IMR-90 (cell line): Measurements from ENCODE around the gene CHIT1. TPM values are rescaled to one million over a fixed set of nuclear protein-coding genes. Genes with fewer than 3 reads are reported as not detected.

Source experiments
- ATAC-seq: fragments of 200-7000 bp; cut with Tn5 transposase; 2 replicates; pipeline ENCODE4 v1.9.1; 2020; ENCODE audit warnings: low read depth, mild to moderate bottlenecking, moderate library complexity
- BruUV-seq: library from RNA; stranded (reverse); fragments of 400-500 nt; replicated peaks from 2 replicates; lab custom pipeline; 2021; lab: Mats Ljungman, UMichigan
- CTCF ChIA-PET: fragments of 300-600 bp; formaldehyde crosslinking; extraction: SDS; loops from one replicate; lab custom pipeline; 2021; ENCODE audit warnings: antibody characterized with exemption; lab: Yijun Ruan, JAX
- POLR2A ChIA-PET: fragments of 300-600 bp; sonication (Branson Sonifier 250); formaldehyde crosslinking; loops from one replicate; lab custom pipeline; 2022; ENCODE audit warnings: antibody characterized with exemption; ENCODE audit not compliant: unreplicated experiment; lab: Charles Lee
- DNase-seq: peaks from one replicate; pipeline ENCODE4 v3.0.0; 2013
- H2AFZ ChIP-seq: replicated peaks from 2 replicates; pipeline ENCODE3; 2013; ENCODE audit warnings: low read length, mild to moderate bottlenecking; ENCODE audit not compliant: poor library complexity
- H2AK5ac ChIP-seq: 2 replicates; pipeline ENCODE4 v1.6.1; 2013; ENCODE audit warnings: low read depth, low read length, inconsistent platforms
- H2AK9ac ChIP-seq: replicated peaks from 2 replicates; pipeline ENCODE3; 2013; ENCODE audit warnings: mild to moderate bottlenecking, low read depth, low read length, moderate library complexity; ENCODE audit not compliant: poor library complexity
- H2BK120ac ChIP-seq: 2 replicates; pipeline ENCODE4 v1.6.1; 2013; ENCODE audit warnings: low read depth, low read length, inconsistent platforms
- H2BK15ac ChIP-seq: 3 replicates; pipeline ENCODE4 v1.6.1; 2013; ENCODE audit warnings: low read depth, low read length, inconsistent platforms
- H2BK20ac ChIP-seq: 2 replicates; pipeline ENCODE4 v1.6.1; 2013; ENCODE audit warnings: low read depth, mild to moderate bottlenecking, inconsistent platforms, low read length, moderate library complexity
- H2BK5ac ChIP-seq: 2 replicates; pipeline ENCODE4 v1.6.1; 2013; ENCODE audit warnings: mild to moderate bottlenecking, low read depth, low read length, inconsistent platforms; ENCODE audit not compliant: poor library complexity, severe bottlenecking
- H3K14ac ChIP-seq: replicated peaks from 2 replicates; pipeline ENCODE4 v1.6.1; 2013; ENCODE audit warnings: low read depth, low read length, inconsistent platforms
- H3K18ac ChIP-seq: 2 replicates; pipeline ENCODE4 v1.6.1; 2013; ENCODE audit warnings: low read depth, low read length, control low read depth
- H3K23ac ChIP-seq: 2 replicates; pipeline ENCODE4 v1.6.1; 2013; ENCODE audit warnings: low read depth, low read length, inconsistent platforms
- H3K27ac ChIP-seq: 2 replicates; pipeline ENCODE4 v1.5.1; 2013; ENCODE audit warnings: mild to moderate bottlenecking, control low read depth, low read length; ENCODE audit not compliant: insufficient read depth
- H3K27me3 ChIP-seq: 2 replicates; pipeline ENCODE4 v1.6.1; 2013; ENCODE audit warnings: low read length; ENCODE audit not compliant: control insufficient read depth, insufficient read depth
- H3K36me3 ChIP-seq: 2 replicates; pipeline ENCODE4 v1.6.1; 2013; ENCODE audit warnings: low read length, mixed read lengths; ENCODE audit not compliant: control insufficient read depth, insufficient read depth
- H3K4ac ChIP-seq: 2 replicates; pipeline ENCODE4 v1.6.1; 2013; ENCODE audit warnings: low read depth, low read length, inconsistent platforms
- H3K4me1 ChIP-seq: 2 replicates; pipeline ENCODE4 v1.6.1; 2013; ENCODE audit warnings: low read length, mixed read lengths; ENCODE audit not compliant: control insufficient read depth, insufficient read depth
- H3K4me2 ChIP-seq: 2 replicates; pipeline ENCODE4 v1.6.1; 2013; ENCODE audit warnings: low read depth, mild to moderate bottlenecking, control low read depth, low read length, moderate library complexity
- H3K4me3 ChIP-seq: 2 replicates; pipeline ENCODE4 v1.5.1; 2013; ENCODE audit warnings: low read depth, mild to moderate bottlenecking, control low read depth, low read length, moderate library complexity; ENCODE audit not compliant: insufficient read depth
- H3K56ac ChIP-seq: 2 replicates; pipeline ENCODE4 v1.6.1; 2013; ENCODE audit warnings: low read length, inconsistent platforms; ENCODE audit not compliant: insufficient read depth; ENCODE audit errors: extremely low read depth
- H3K79me1 ChIP-seq, 2 experiments: 2 replicates each; pipeline ENCODE4 v1.6.1; 2013; ENCODE audit warnings: low read length in 2 of 2, inconsistent platforms in 1 of 2, low read depth in 1 of 2
- H3K9ac ChIP-seq: 2 replicates; pipeline ENCODE4 v1.6.1; 2013; ENCODE audit warnings: low read depth, low read length, control low read depth
- H3K9me1 ChIP-seq: 2 replicates; pipeline ENCODE4 v1.6.1; 2013; ENCODE audit warnings: low read length, inconsistent platforms; ENCODE audit not compliant: insufficient read depth
- H3K9me3 ChIP-seq: 2 replicates; pipeline ENCODE4 v1.6.1; 2013; ENCODE audit warnings: low read length; ENCODE audit not compliant: control insufficient read depth, insufficient read depth
- H4K20me1 ChIP-seq: 2 replicates; pipeline ENCODE4 v1.6.1; 2013; ENCODE audit warnings: low read length, inconsistent platforms; ENCODE audit not compliant: insufficient read depth
- H4K5ac ChIP-seq: 2 replicates; pipeline ENCODE4 v1.6.1; 2013; ENCODE audit warnings: mild to moderate bottlenecking, low read depth, low read length, control low read depth
- H4K8ac ChIP-seq, 2 experiments: 2 replicates each; pipeline ENCODE4 v1.6.1; 2013; ENCODE audit warnings: low read depth in 2 of 2, low read length in 2 of 2, control low read depth in 1 of 2, inconsistent platforms in 1 of 2
- H4K91ac ChIP-seq: 2 replicates; pipeline ENCODE4 v1.6.1; 2013; ENCODE audit warnings: low read depth, low read length, inconsistent platforms; ENCODE audit not compliant: insufficient read depth
- BHLHE40 ChIP-seq: fragments of 150-350 bp; IDR thresholded peaks from 2 replicates; pipeline ENCODE4 v1.6.1; 2016; ENCODE audit warnings: mild to moderate bottlenecking, low read depth, low read length
- CHD1 ChIP-seq: IDR thresholded peaks from 2 replicates; pipeline ENCODE4 v1.6.1; 2012; ENCODE audit warnings: low read depth, low read length, improper control_type of control experiment
- CTCF ChIP-seq: conservative IDR thresholded peaks from 2 replicates; pipeline ENCODE4 v1.5.1; 2012; ENCODE audit warnings: mild to moderate bottlenecking, low read depth, low read length, improper control_type of control experiment
- FOS ChIP-seq: fragments of 150-350 bp; IDR thresholded peaks from 2 replicates; pipeline ENCODE4 v1.6.1; 2016; ENCODE audit warnings: low read depth, low read length
- MAFK ChIP-seq: IDR thresholded peaks from 2 replicates; pipeline ENCODE4 v1.6.1; 2012; ENCODE audit warnings: low read depth, low read length, improper control_type of control experiment
- MXI1 ChIP-seq: IDR thresholded peaks from 2 replicates; pipeline ENCODE4 v1.6.1; 2012; ENCODE audit warnings: low read depth, mild to moderate bottlenecking, low read length, moderate library complexity, borderline replicate concordance
- RFX5 ChIP-seq: IDR thresholded peaks from 2 replicates; pipeline ENCODE4 v1.8.0; 2012; ENCODE audit warnings: low read depth, mild to moderate bottlenecking, low read length, moderate library complexity
- SMC3 ChIP-seq: fragments of 150-350 bp; IDR thresholded peaks from 2 replicates; pipeline ENCODE4 v1.6.1; 2016; ENCODE audit warnings: low read depth, mild to moderate bottlenecking, antibody characterized with exemption, low read length, moderate library complexity
- USF2 ChIP-seq: fragments of 150-350 bp; IDR thresholded peaks from 2 replicates; pipeline ENCODE4 v1.6.1; 2017; ENCODE audit warnings: mild to moderate bottlenecking, antibody characterized with exemption, low read length, low read depth
- WGBS, 2 experiments: methylation state at CpG; one replicate each; pipeline versions ENCODE4 v1.1.5 to v1.1.7; 2013; ENCODE audit warnings: missing lambda C conversion rate in 2 of 2; ENCODE audit not compliant: insufficient read length in 1 of 2; ENCODE audit errors: extremely low coverage in 2 of 2; 5-methylcytosine and 5-hydroxymethylcytosine counted together
- dilution Hi-C: fragments of 300-500 bp; cut with HindIII; formaldehyde crosslinking; loops from one replicate; pipeline ENCODE4 v1.14.3; 2018; ENCODE audit warnings: low sequenced_read_pairs; ENCODE audit not compliant: unreplicated experiment
- in situ Hi-C: fragments of 300-500 bp; cut with MboI; formaldehyde crosslinking; loops from 3 replicates; pipeline ENCODE4 v1.14.3; 2019; ENCODE audit warnings: low sequenced_read_pairs, inconsistent platforms, mixed read lengths
- intact Hi-C: fragments of 100-400 bp; cut with micrococcal nuclease; formaldehyde crosslinking; loops from 2 replicates; pipeline ENCODE4 v1.10.0; 2022
- polyA plus RNA-seq, 3 experiments: library from polyadenylated mRNA; depleted of rRNA; stranded (reverse); fragments of >200 nt; gene quantifications; 2 replicates each; pipeline ENCODE4 v1.2.3, GENCODE V29; 2012; ENCODE audit warnings: low replicate concordance in 1 of 3
- total RNA-seq: library from RNA; depleted of rRNA; stranded (reverse); fragments of >200 nt; gene quantifications from 2 replicates; pipeline ENCODE4 v1.2.3, GENCODE V29; 2012

The CHIT1 gene
- total and polyA plus RNA-seq, 2 of the 4 experiments (the other 2 are of a cell fraction): not detected

DNA sequence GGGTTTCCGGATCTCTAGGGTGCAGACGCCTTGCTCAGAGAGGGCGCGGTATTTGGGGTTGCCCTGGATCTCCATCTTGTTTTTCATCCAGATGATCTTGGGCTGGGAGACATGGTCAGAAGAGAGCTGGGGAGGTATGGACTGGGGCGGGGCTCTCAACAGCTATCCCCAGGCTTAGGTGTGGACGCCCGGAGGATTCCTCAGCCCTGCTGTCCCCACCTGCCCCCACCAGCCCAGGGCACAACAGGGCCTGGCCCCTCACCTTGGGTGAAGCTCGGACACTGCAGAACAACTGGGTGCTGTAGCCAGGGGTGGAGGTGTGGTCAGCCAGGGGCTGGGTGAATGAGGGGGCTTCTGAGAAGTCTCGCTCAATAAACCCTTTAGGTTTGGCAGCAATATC, 60.5 kb downstream of the CHIT1 start:
- BruUV-seq: no TSS peak
- POLR2A ChIA-PET: no interaction called here
- CTCF ChIA-PET: interaction anchor here (1.2 kb wide), 1 partner anchor 130 kb away, joined by 6 read pairs; no protein-coding TSS in a partner anchor
- Histone ChIP-seq H3K14ac (no peak overlapping the region), H2BK20ac (no peak overlapping the region), H3K4me1 (no peaks in the 10 kb centered on the region), H4K8ac (no peak overlapping the region), H3K4ac (no peak overlapping the region), H3K4me2 (no peak overlapping the region), H3K27ac (no peak overlapping the region), H3K23ac (no peak overlapping the region), H2BK120ac (no peak overlapping the region), H3K18ac (no peak overlapping the region), H2BK5ac (no peak overlapping the region), H3K9me3 (no peaks in the 10 kb centered on the region), H2AK9ac (no peak overlapping the region), H4K5ac (no peak overlapping the region), H3K56ac (no peak overlapping the region), H2AFZ (no peak overlapping the region), H4K91ac (no peak overlapping the region), H3K79me1 (no peaks in the 10 kb centered on the region), H3K36me3 (no peaks in the 10 kb centered on the region), H3K27me3 (peaks cover 6% of the 10 kb centered on the region), H3K9ac (no peak overlapping the region), H2AK5ac (no peak overlapping the region), H3K4me3 (no peak overlapping the region), H2BK15ac (no peak overlapping the region), H3K9me1 (no peaks in the 10 kb centered on the region), H4K20me1 (no peaks in the 10 kb centered on the region)
- dilution Hi-C loops: no loop called here
- TF ChIP-seq SMC3 (no peak), USF2 (no peak), CHD1 (no peak), FOS (no peak), MXI1 (no peak), CTCF (no peak), MAFK (no peak), RFX5 (no peak), BHLHE40 (no peak)
- WGBS, 2 experiments: 100% methylated on average over 1 of the region's 9 CpGs; no CpG with 5 or more reads in 1 of the 2 experiments
- ATAC-seq (no peak), DNase-seq (no peak)
- intact Hi-C loops: no loop called here
- in situ Hi-C loops: no loop called here
